Natural killer cell (primary cell): ENCODE results near the gene TMEM225B. TPM values are rescaled to one million over a fixed set of nuclear protein-coding genes. Genes with fewer than 3 reads are reported as not detected.

Experiments used
- ATAC-seq, 3 donors: fragments of 150-1000 bp in 2 of 3; fragments of 200-7000 bp in 1 of 3; cut with Tn5 transposase; 1 replicate in 1 of 3; 2 replicates in 2 of 3; pipeline ENCODE4 v1.10.0; 2021; ENCODE audit warnings: mild to moderate bottlenecking in 2 of 3, moderate library complexity in 2 of 3
- DNase-seq, 2 donors: peaks; one replicate each; pipeline versions ENCODE4 v3.0.0 to v3.0.0-alpha.2; 2013 to 2021; ENCODE audit warnings: mixed read lengths in 1 of 2
- H3K27ac ChIP-seq: one replicate; pipeline ENCODE4 v1.5.1; 2013; ENCODE audit warnings: mild to moderate bottlenecking, low read length
- H3K27me3 ChIP-seq: one replicate; pipeline ENCODE4 v1.6.1; 2013; ENCODE audit warnings: low read length; ENCODE audit not compliant: control insufficient read depth, insufficient read depth
- H3K36me3 ChIP-seq: one replicate; pipeline ENCODE4 v1.6.1; 2013; ENCODE audit warnings: low read length; ENCODE audit not compliant: control insufficient read depth, insufficient read depth
- H3K4me1 ChIP-seq: one replicate; pipeline ENCODE4 v1.6.1; 2013; ENCODE audit warnings: low read length; ENCODE audit not compliant: control insufficient read depth, insufficient read depth
- H3K4me3 ChIP-seq: one replicate; pipeline ENCODE4 v1.5.1; 2013; ENCODE audit warnings: low read length
- H3K9me3 ChIP-seq: one replicate; pipeline ENCODE4 v1.6.1; 2013; ENCODE audit warnings: low read length; ENCODE audit not compliant: control insufficient read depth, insufficient read depth
- H3K27ac Mint-ChIP-seq, 2 donors: one replicate each; pipeline ENCODE4 v1.8.0; 2022; ENCODE audit warnings: mild to moderate bottlenecking in 2 of 2, mixed read lengths in 2 of 2, moderate library complexity in 1 of 2
- H3K27me3 Mint-ChIP-seq, 2 donors: one replicate each; pipeline ENCODE4 v1.8.0; 2022; ENCODE audit warnings: low read depth in 2 of 2, mixed read lengths in 2 of 2
- H3K36me3 Mint-ChIP-seq: one replicate; pipeline ENCODE4 v1.8.0; 2022; ENCODE audit warnings: mixed read lengths
- H3K4me1 Mint-ChIP-seq, 2 donors: one replicate each; pipeline ENCODE4 v1.8.0; 2022; ENCODE audit warnings: mixed read lengths in 2 of 2
- H3K4me3 Mint-ChIP-seq: one replicate; pipeline ENCODE4 v1.8.0; 2022; ENCODE audit warnings: mild to moderate bottlenecking, moderate library complexity, mixed read lengths
- H3K9me3 Mint-ChIP-seq, 2 donors: one replicate each; pipeline ENCODE4 v1.8.0; 2022; ENCODE audit warnings: mixed read lengths in 2 of 2
- WGBS: methylation state at CpG from one replicate; pipeline ENCODE4 v1.1.7; 2013; ENCODE audit warnings: missing lambda C conversion rate; ENCODE audit not compliant: insufficient coverage; 5-methylcytosine and 5-hydroxymethylcytosine counted together
- intact Hi-C: fragments of 100-400 bp; cut with micrococcal nuclease; formaldehyde crosslinking; loops from one replicate; pipeline ENCODE4 v1.14.2; 2022
- total RNA-seq, 4 donors: library from RNA; stranded (reverse); fragments of 120-200 nt in 1 of 4; gene quantifications; one replicate each; pipeline versions ENCODE4 v1.2.3 to v1.2.4, GENCODE V29; 2013 to 2022
- TF ChIP-seq, protein P1 (sequence below): fragments of 200-600 bp; IDR thresholded peaks from one replicate; pipeline ENCODE4 v1.8.0; 2022; ENCODE audit warnings: antibody characterized with exemption

The TMEM225B gene
- total RNA-seq, 3 donors from 2014 or later (not counting 1 experiment from before 2014, with no cell fraction given), result 1.4 to 2.5 (median 2.0) TPM

DNA sequence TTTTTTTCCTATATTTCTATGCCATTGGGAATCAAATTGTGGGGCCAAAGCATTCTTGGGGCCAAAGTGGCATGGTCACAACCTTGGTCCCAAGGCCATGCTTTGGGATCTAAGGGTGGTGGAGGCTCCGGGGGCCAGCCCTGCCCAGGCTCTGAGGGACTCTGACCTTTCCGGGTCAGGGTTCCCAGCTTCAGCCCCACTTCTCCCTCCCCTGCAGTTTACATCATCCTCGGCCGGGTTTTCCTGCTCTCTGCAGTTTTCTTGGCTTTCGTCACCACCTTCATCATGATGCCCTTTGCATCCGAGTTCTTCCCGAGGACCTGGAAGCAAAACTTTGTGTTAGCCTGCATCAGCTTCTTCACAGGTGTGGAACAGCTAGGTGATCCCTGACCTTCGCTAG is 8.5 kb downstream of the TMEM225B start:
- no peak for DNase-seq
- peaks cover 0 to 2% of the 10 kb centered on the region in 2 donors for H3K27me3 Mint-ChIP-seq
- no peaks in the 10 kb centered on the region for H3K4me1 Mint-ChIP-seq
- H3K4me3 Mint-ChIP-seq, result no peak overlapping the region
- intact Hi-C loops, result no loop called here
- H3K27me3 ChIP-seq, result no peaks in the 10 kb centered on the region
- TF ChIP-seq, protein P1, sequence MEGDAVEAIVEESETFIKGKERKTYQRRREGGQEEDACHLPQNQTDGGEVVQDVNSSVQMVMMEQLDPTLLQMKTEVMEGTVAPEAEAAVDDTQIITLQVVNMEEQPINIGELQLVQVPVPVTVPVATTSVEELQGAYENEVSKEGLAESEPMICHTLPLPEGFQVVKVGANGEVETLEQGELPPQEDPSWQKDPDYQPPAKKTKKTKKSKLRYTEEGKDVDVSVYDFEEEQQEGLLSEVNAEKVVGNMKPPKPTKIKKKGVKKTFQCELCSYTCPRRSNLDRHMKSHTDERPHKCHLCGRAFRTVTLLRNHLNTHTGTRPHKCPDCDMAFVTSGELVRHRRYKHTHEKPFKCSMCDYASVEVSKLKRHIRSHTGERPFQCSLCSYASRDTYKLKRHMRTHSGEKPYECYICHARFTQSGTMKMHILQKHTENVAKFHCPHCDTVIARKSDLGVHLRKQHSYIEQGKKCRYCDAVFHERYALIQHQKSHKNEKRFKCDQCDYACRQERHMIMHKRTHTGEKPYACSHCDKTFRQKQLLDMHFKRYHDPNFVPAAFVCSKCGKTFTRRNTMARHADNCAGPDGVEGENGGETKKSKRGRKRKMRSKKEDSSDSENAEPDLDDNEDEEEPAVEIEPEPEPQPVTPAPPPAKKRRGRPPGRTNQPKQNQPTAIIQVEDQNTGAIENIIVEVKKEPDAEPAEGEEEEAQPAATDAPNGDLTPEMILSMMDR, result no peak
- H3K4me3 ChIP-seq, result no peak overlapping the region
- H3K27ac ChIP-seq, result no peak overlapping the region
- no peaks in the 10 kb centered on the region for H3K36me3 ChIP-seq
- no peak for ATAC-seq
- H3K27ac Mint-ChIP-seq, result no peak overlapping the region
- 87% methylated on average over 8 of the region's 8 CpGs for WGBS
- no peaks in the 10 kb centered on the region for H3K4me1 ChIP-seq
- no peaks in the 10 kb centered on the region for H3K36me3 Mint-ChIP-seq
- H3K9me3 Mint-ChIP-seq, result no peaks in the 10 kb centered on the region
- H3K9me3 ChIP-seq, result no peaks in the 10 kb centered on the region

DNA sequence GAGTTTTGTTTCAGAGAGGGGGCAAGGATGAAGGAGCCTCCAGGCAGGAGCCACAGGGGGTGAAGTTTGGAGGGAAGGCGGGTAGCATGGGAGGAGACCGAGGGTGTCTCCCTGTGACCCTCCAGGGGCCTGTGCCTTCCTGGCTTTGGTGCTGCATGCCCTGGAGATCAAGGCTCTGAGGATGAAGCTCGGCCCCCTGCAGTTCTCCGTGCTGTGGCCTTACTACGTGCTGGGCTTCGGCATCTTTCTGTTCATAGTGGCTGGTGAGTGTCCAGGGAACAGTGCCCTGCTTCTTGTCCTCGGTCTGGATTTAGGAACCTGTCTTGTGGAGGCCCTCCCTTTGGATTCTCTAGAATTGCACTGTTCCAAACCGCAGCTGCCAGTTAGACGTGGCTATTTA is 9.5 kb downstream of the TMEM225B start:
- Histone ChIP-seq H3K27me3 (no peaks in the 10 kb centered on the region), H3K27ac (no peak overlapping the region), H3K9me3 (no peaks in the 10 kb centered on the region), H3K36me3 (no peaks in the 10 kb centered on the region), H3K4me3 (no peak overlapping the region), H3K4me1 (no peaks in the 10 kb centered on the region)
- TF ChIP-seq, protein P1, result no peak
- H3K9me3 Mint-ChIP-seq, result no peaks in the 10 kb centered on the region
- DNase-seq (no peak), ATAC-seq (no peak)
- no peak overlapping the region for H3K27ac Mint-ChIP-seq
- 80% methylated on average over 9 of the region's 9 CpGs for WGBS
- intact Hi-C loops, result no loop called here
- no peaks in the 10 kb centered on the region for H3K4me1 Mint-ChIP-seq
- H3K36me3 Mint-ChIP-seq, result no peaks in the 10 kb centered on the region
- peaks cover 0 to 2% of the 10 kb centered on the region in 2 donors for H3K27me3 Mint-ChIP-seq
- no peak overlapping the region for H3K4me3 Mint-ChIP-seq

DNA sequence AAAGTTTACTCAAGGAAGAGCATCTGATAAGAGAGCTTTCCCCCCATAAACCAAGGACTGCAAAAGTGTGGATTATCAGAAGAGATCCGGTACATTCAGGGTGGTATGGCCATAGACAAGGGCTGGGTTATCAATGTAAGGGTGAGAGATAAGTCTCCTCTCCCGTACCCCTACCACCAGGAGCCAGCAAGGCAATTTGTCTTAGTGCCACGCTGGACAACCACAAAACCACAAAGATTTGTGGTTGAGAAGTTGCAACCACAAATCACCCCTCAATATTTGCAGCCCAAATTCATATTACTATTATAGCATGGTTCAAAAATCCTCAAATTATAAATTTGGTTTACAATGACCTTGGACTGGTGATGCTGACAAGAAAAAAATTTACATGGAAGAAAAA is 16.4 kb downstream of the TMEM225B start:
- TF ChIP-seq, protein P1, result no peak
- Mint-ChIP-seq H3K4me1 (peaks cover 30 to 45% of the 10 kb centered on the region in 2 donors), H3K27ac (peak overlapping the region in 1 of 2 donors; percentile 44), H3K36me3 (no peaks in the 10 kb centered on the region), H3K4me3 (peak overlapping the region; percentile 64), H3K27me3 (peaks cover 0 to 2% of the 10 kb centered on the region in 2 donors), H3K9me3 (no peaks in the 10 kb centered on the region)
- 0% methylated on average over 1 of the region's 3 CpGs for WGBS
- no peak overlapping the region for H3K27ac ChIP-seq
- ATAC-seq (no peak), DNase-seq (no peak)
- peaks cover 17% of the 10 kb centered on the region for H3K4me1 ChIP-seq
- intact Hi-C loops, result no loop called here
- peaks cover 12% of the 10 kb centered on the region for H3K36me3 ChIP-seq
- H3K9me3 ChIP-seq, result no peaks in the 10 kb centered on the region
- no peak overlapping the region for H3K4me3 ChIP-seq
- no peaks in the 10 kb centered on the region for H3K27me3 ChIP-seq

DNA sequence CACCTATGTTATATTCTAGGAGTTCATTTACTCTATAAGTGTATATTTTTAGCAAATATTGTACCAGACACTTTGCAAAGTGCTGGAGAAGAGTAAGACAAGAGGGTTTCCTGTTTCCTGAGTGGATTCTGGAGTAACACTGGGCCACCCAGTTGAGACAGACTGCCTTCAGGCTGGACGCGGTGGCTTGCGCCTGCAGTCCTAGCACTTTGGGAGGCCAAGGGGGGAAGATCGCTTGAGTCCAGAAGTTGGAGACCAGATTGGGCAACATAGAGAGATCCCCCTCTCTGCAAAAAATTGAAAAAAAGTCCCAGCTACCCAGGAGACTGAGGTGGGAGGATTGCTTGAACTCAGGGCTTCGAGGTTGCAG is 17.9 kb downstream of the TMEM225B start:
- Mint-ChIP-seq H3K27me3 (no peaks in the 10 kb centered on the region), H3K36me3 (no peaks in the 10 kb centered on the region), H3K4me3 (peak overlapping the region; percentile 94), H3K27ac (peak overlapping the region; percentile 90 to 96), H3K4me1 (peaks cover 30 to 49% of the 10 kb centered on the region in 2 donors), H3K9me3 (no peaks in the 10 kb centered on the region)
- Histone ChIP-seq H3K4me1 (peaks cover 17% of the 10 kb centered on the region), H3K9me3 (no peaks in the 10 kb centered on the region), H3K27ac (peak overlapping the region; percentile 76), H3K27me3 (no peaks in the 10 kb centered on the region), H3K4me3 (peak overlapping the region; percentile 80), H3K36me3 (peaks cover 24% of the 10 kb centered on the region)
- DNase-seq, result no peak
- TF ChIP-seq, protein P1, result no peak
- intact Hi-C loops, result loop anchor here (2.0 to 5.0 kb wide), 2 partner anchors 57 to 114 kb away; partner anchors contain the start of genes ZKSCAN5, ZNF394 and ZNF655
- 95% methylated on average over 5 of the region's 5 CpGs for WGBS
- no peak for ATAC-seq
